GM12878 (cell line): ENCODE measurements around the gene XRRA1. TPM values are rescaled to one million over a fixed set of nuclear protein-coding genes. Genes with fewer than 3 reads are reported as not detected.

Experiments used
- ATAC-seq: fragments of 200-7000 bp; cut with Tn5 transposase; 3 replicates; pipeline ENCODE4 v1.9.1; 2020; ENCODE audit warnings: mild to moderate bottlenecking, moderate library complexity
- BruUV-seq: library from RNA; stranded (reverse); fragments of 400-500 nt; replicated peaks from 2 replicates; lab custom pipeline; 2021; lab: Mats Ljungman, UMichigan
- CTCF ChIA-PET: fragments of 300-600 bp; sonication (Branson Sonifier 250); formaldehyde crosslinking; extraction: SDS; loops from one replicate; lab custom pipeline; 2021; ENCODE audit warnings: inconsistent platforms; lab: Yijun Ruan, JAX
- POLR2A ChIA-PET: fragments of 350-600 bp; formaldehyde crosslinking; extraction: SDS; loops from one replicate; lab custom pipeline; 2021; ENCODE audit warnings: inconsistent platforms; lab: Charles Lee
- RAD21 ChIA-PET: fragments of 300-600 bp; sonication (Branson Sonifier 250); formaldehyde crosslinking; loops from one replicate; lab custom pipeline; 2023; ENCODE audit warnings: antibody characterized with exemption; ENCODE audit not compliant: unreplicated experiment; lab: Charles Lee
- SMC1A ChIA-PET: fragments of 300-600 bp; sonication (Branson Sonifier 250); formaldehyde crosslinking; loops from one replicate; lab custom pipeline; 2023; ENCODE audit not compliant: unreplicated experiment, uncharacterized antibody; lab: Charles Lee
- DNase-seq: peaks from one replicate; pipeline ENCODE4 v3.0.0-alpha.2; 2011; ENCODE audit warnings: low read depth, low spot score
- FAIRE-seq: peaks from 3 replicates; lab custom pipeline; 2011; peaks lifted over from hg19 to GRCh38; lab: Jason Lieb, UNC
- H2AFZ ChIP-seq: 2 replicates; pipeline ENCODE4 v1.6.0; 2011; ENCODE audit warnings: low read depth, low read length, control low read depth; ENCODE audit not compliant: control insufficient read depth
- H3K27ac ChIP-seq: 2 replicates; pipeline ENCODE4 v1.5.1; 2011; ENCODE audit warnings: control low read depth; ENCODE audit not compliant: control insufficient read depth, insufficient read depth
- H3K27me3 ChIP-seq, 2 experiments: replicated peaks in 1 of 2; 2 replicates each; pipeline versions ENCODE4 v1.6.0 to v1.6.1; 2011; ENCODE audit warnings: low read length in 1 of 2; ENCODE audit not compliant: control insufficient read depth in 2 of 2, insufficient read depth in 2 of 2
- H3K36me3 ChIP-seq, 2 experiments: 2 replicates each; pipeline ENCODE4 v1.5.1; 2011; ENCODE audit warnings: low read length in 1 of 2; ENCODE audit not compliant: control insufficient read depth in 2 of 2, insufficient read depth in 2 of 2
- H3K4me1 ChIP-seq: 2 replicates; pipeline ENCODE4 v1.6.1; 2011; ENCODE audit warnings: mild to moderate bottlenecking, low read length, moderate library complexity, mixed read lengths; ENCODE audit not compliant: control insufficient read depth, insufficient read depth
- H3K4me2 ChIP-seq: 2 replicates; pipeline ENCODE4 v1.6.0; 2011; ENCODE audit warnings: control low read depth; ENCODE audit not compliant: control insufficient read depth, insufficient read depth
- H3K4me3 ChIP-seq: fragments of 200-600 bp; sonication (generic); 2 replicates; pipeline ENCODE4 v1.5.1; 2016
- H3K79me2 ChIP-seq: 2 replicates; pipeline ENCODE4 v1.6.0; 2011; ENCODE audit warnings: low read length; ENCODE audit not compliant: control insufficient read depth, insufficient read depth
- H3K9ac ChIP-seq: 2 replicates; pipeline ENCODE4 v1.8.0; 2011; ENCODE audit warnings: low read length, control low read depth, mixed read lengths; ENCODE audit not compliant: control insufficient read depth, insufficient read depth
- H3K9me3 ChIP-seq: replicated peaks from 3 replicates; pipeline ENCODE4 v1.5.1; 2011; ENCODE audit warnings: mild to moderate bottlenecking, low read length; ENCODE audit not compliant: control insufficient read depth, insufficient read depth
- H4K20me1 ChIP-seq: 2 replicates; pipeline ENCODE4 v1.6.0; 2011; ENCODE audit not compliant: control insufficient read depth, insufficient read depth
- MEF2A ChIP-seq: IDR thresholded peaks from 2 replicates; pipeline ENCODE4 v1.6.1; 2011; ENCODE audit warnings: low read depth, mild to moderate bottlenecking, low read length, moderate library complexity; ENCODE audit not compliant: insufficient read depth
- NFYA ChIP-seq: IDR thresholded peaks from 2 replicates; pipeline ENCODE4 v1.6.1; 2011; ENCODE audit warnings: low read depth, mild to moderate bottlenecking, low read length, improper control_type of control experiment, borderline replicate concordance
- POU2F2 ChIP-seq: IDR thresholded peaks from 3 replicates; pipeline ENCODE4 v1.6.1; 2011; ENCODE audit warnings: low read depth, mild to moderate bottlenecking, low read length, borderline replicate concordance
- SMC3 ChIP-seq: IDR thresholded peaks from 2 replicates; pipeline ENCODE4 v1.6.1; 2011; ENCODE audit warnings: low read length, improper control_type of control experiment, borderline replicate concordance
- YBX1 ChIP-seq: fragments of 450-650 bp; IDR thresholded peaks from 2 replicates; pipeline ENCODE4 v1.6.1; 2016; ENCODE audit warnings: antibody characterized with exemption
- ZZZ3 ChIP-seq: IDR thresholded peaks from 2 replicates; pipeline ENCODE4 v1.6.1; 2011; ENCODE audit warnings: low read depth; ENCODE audit not compliant: control insufficient read depth, insufficient read length
- WGBS: methylation state at CpG from one replicate; pipeline ENCODE4 v1.1.6; 2016; ENCODE audit warnings: low lambda C conversion rate; ENCODE audit not compliant: insufficient replicate concordance, insufficient coverage; ENCODE audit errors: missing lambda C conversion rate; 5-methylcytosine and 5-hydroxymethylcytosine counted together
- in situ Hi-C: fragments of 300-500 bp; cut with MboI; formaldehyde crosslinking; loops from 9 replicates; pipeline ENCODE4 v1.14.3; 2018; ENCODE audit warnings: mixed read lengths
- intact Hi-C: fragments of 100-400 bp; cut with micrococcal nuclease; formaldehyde crosslinking; loops from one replicate; pipeline ENCODE4 v1.14.2; 2022; ENCODE audit not compliant: unreplicated experiment
- polyA plus RNA-seq, 11 experiments: library from polyadenylated mRNA; depleted of rRNA in 4 of 11; unstranded in 6 of 11; stranded (reverse) in 5 of 11; fragments of >200 nt; fragmentation: Nextera tagmentation in 4 of 11; fragmentation: Illumina TruSeq in 1 of 11; extraction: Ambion mirVana in 4 of 11; extraction: Trizol in 1 of 11; gene quantifications; 1 replicate in 1 of 11; 2 replicates in 10 of 11; pipeline versions ENCODE4 v1.2.1 to v1.2.3, GENCODE V29; 2011 to 2016; ENCODE audit warnings: inconsistent platforms in 2 of 11, missing spikeins in 2 of 11, low read depth in 1 of 11
- total RNA-seq, 4 experiments: library from RNA; depleted of rRNA in 3 of 4; stranded (reverse); fragments of >200 nt in 3 of 4; fragmentation: Illumina TruSeq in 1 of 4; extraction: Trizol in 1 of 4; gene quantifications; 2 replicates each; pipeline versions ENCODE4 v1.2.1 to v1.2.3, GENCODE V29; 2013 to 2021
- TF ChIP-seq, protein P1 (sequence below): IDR thresholded peaks from 2 replicates; pipeline ENCODE4 v1.6.1; 2011; ENCODE audit warnings: borderline replicate concordance, low read depth, mild to moderate bottlenecking, moderate library complexity, low read length; ENCODE audit not compliant: insufficient read depth, poor library complexity, severe bottlenecking

Gene XRRA1
- total and polyA plus RNA-seq, 10 of the 15 experiments (the other 5 are each of a cell fraction or from before 2014, with no cell fraction given), result 2.5 to 8.8 (median 4.6) TPM

DNA sequence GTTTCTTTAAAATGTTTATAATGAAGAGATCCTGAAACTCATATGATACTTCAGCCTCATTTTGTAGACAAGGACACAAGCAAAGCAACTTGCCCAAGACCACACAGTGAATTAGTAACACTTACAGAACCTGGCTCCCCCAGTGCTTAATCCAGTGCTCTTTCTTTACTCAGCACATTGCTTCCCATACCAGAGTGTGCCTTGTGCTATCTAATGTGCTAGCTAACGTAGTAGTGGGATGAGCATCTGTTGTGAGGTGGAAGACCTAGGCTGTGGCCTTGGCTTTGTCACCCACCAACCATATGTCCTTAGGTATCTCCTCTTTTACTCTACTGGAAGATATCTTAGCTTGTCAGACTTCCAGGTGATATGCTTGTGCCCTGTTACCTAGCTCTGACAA is 5.3 kb upstream of the XRRA1 start (continued):
- TF ChIP-seq ZZZ3, result no peak
- TF ChIP-seq, protein P1, sequence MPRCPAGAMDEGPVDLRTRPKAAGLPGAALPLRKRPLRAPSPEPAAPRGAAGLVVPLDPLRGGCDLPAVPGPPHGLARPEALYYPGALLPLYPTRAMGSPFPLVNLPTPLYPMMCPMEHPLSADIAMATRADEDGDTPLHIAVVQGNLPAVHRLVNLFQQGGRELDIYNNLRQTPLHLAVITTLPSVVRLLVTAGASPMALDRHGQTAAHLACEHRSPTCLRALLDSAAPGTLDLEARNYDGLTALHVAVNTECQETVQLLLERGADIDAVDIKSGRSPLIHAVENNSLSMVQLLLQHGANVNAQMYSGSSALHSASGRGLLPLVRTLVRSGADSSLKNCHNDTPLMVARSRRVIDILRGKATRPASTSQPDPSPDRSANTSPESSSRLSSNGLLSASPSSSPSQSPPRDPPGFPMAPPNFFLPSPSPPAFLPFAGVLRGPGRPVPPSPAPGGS, result no peak
- no peak for TF ChIP-seq YBX1
- TF ChIP-seq NFYA, result no peak

DNA sequence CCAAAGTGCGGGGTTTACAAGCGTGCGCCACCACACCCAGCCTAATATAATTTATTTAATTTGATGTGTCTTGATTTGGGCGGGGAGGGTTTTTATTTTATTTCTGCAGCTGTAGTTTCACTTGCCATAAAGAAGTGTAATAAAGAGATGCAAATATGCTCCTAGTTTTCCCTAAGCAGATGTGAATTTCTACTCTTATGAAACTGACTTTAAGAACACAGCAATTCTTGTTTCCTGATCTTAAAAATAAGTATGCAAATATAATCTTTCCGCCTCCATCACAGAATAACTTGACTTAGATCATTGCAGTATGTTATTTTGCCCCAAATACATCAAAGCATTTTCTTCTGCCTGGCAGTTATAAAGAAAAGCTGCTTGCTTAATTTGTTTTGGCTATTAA is 4.6 kb upstream of the XRRA1 start:
- in situ Hi-C loops, result no loop called here
- H3K4me1 ChIP-seq, result peaks cover 39% of the 10 kb centered on the region
- H3K9me3 ChIP-seq, result no peaks in the 10 kb centered on the region; the same call in 2 of the 3 replicates
- POLR2A ChIA-PET, result interaction anchor here (0.5 to 1.8 kb wide), 5 partner anchors 10 to 1281 kb away, joined by 3 to 5 read pairs (median 3); partner anchors contain the start of gene NEU3
- FAIRE-seq, result no peak
- H3K27ac ChIP-seq, result peak overlapping the region; percentile 92
- CTCF ChIA-PET, result interaction anchor here (0.9 to 1.9 kb wide), 10 partner anchors 9 to 188 kb away, joined by 3 to 7 read pairs (median 4); partner anchors contain the start of gene NEU3
- peak overlapping the region; percentile 91 for H3K4me2 ChIP-seq
- no TSS peak for BruUV-seq
- ATAC-seq, result no peak
- no peak for DNase-seq
- intact Hi-C loops, result no loop called here
- H2AFZ ChIP-seq, result no peak overlapping the region
- H4K20me1 ChIP-seq, result peaks cover 8% of the 10 kb centered on the region; the same call in 1 of the 2 replicates
- H3K9ac ChIP-seq, result peak overlapping the region; percentile 44; the same call in 1 of the 2 replicates
- RAD21 ChIA-PET, result interaction anchor here (0.9 to 1.5 kb wide), 2 partner anchors 36 to 39 kb away, joined by 3 to 5 read pairs; partner anchors contain the start of gene NEU3
- WGBS, result 60% methylated on average over 5 of the region's 5 CpGs
- H3K36me3 ChIP-seq, result peaks cover 0 to 15% of the 10 kb centered on the region in 2 experiments; a peak in 2 of 4 replicates
- H3K27me3 ChIP-seq, result no peaks in the 10 kb centered on the region
- peaks cover 98% of the 10 kb centered on the region for H3K79me2 ChIP-seq
- peak overlapping the region; percentile 88 for H3K4me3 ChIP-seq
- SMC1A ChIA-PET, result interaction anchor here (1.0 to 2.5 kb wide), 3 partner anchors 9 to 35 kb away, joined by 4 to 9 read pairs (median 6); partner anchors contain the start of gene NEU3
- TF ChIP-seq MEF2A (0 out of 2 replicates have a peak, but pooled peaks have one; percentile 59), POU2F2 (peak; percentile 12; the same call in 1 of the 3 replicates), SMC3 (no peak)
- TF ChIP-seq, all 136 proteins: peak for 2
